ENCODE results near the gene CDH11. TPM values are rescaled to one million over a fixed set of nuclear protein-coding genes. Genes with fewer than 3 reads are reported as not detected.

Gene CDH11
- total and polyA plus RNA-seq, 9 of the 15 experiments (the other 6 are each of a cell fraction or from before 2014, with no cell fraction given): 0.18 TPM; not detected in 8

- H4K20me1 ChIP-seq (replicated peaks; ENCODE audit: control insufficient read depth, insufficient read depth, low read length): no peaks in the 10 kb centered on the region
- no peak for TF ChIP-seq ZKSCAN8 (CRISPR knock-in tag; IDR thresholded peaks at IDR 0.05)
- no peak for TF ChIP-seq ADNP (tag; IDR thresholded peaks at IDR 0.05)
- no peak for TF ChIP-seq NFRKB (IDR thresholded peaks at IDR 0.05; ENCODE audit: low read depth)
- TF ChIP-seq ZNF431 (CRISPR knock-in tag; IDR thresholded peaks at IDR 0.05): no peak
- TF ChIP-seq PHB2 (IDR thresholded peaks at IDR 0.05; ENCODE audit: low read depth): no peak
- TF ChIP-seq BRD4 (IDR thresholded peaks at IDR 0.05): no peak
- no peak for TF ChIP-seq THRAP3 (IDR thresholded peaks at IDR 0.05; ENCODE audit: borderline replicate concordance)
- TF ChIP-seq ZBTB33 (CRISPR knock-in tag; IDR thresholded peaks at IDR 0.05): no peak
- no peak for TF ChIP-seq ZNF146 (CRISPR knock-in tag; IDR thresholded peaks at IDR 0.05; ENCODE audit: unreplicated experiment)
- TF ChIP-seq ILK (tag; IDR thresholded peaks at IDR 0.05; ENCODE audit: borderline replicate concordance, low read depth): no peak
- no peak for TF ChIP-seq NCOA4 (IDR thresholded peaks at IDR 0.05; ENCODE audit: partially characterized antibody)
- TF ChIP-seq SREBF2 (CRISPR knock-in tag; IDR thresholded peaks at IDR 0.05): no peak
- TF ChIP-seq ZNF561 (CRISPR knock-in tag; conservative IDR thresholded peaks at IDR 0.05): no peak
- no peak for TF ChIP-seq ZSCAN32 (CRISPR knock-in tag; IDR thresholded peaks at IDR 0.05)
- TF ChIP-seq YBX1 (IDR thresholded peaks at IDR 0.05): no peak
- TF ChIP-seq NKRF (IDR thresholded peaks at IDR 0.05; ENCODE audit: borderline replicate concordance): no peak
- TF ChIP-seq PHB (CRISPR knock-in tag; IDR thresholded peaks at IDR 0.05): no peak
- TF ChIP-seq ZNF764 (CRISPR knock-in tag; IDR thresholded peaks at IDR 0.05; ENCODE audit: low read depth): no peak
- DNase-seq (ENCODE audit: extremely low read depth in 1 of 4, low spot score in 3 of 4) (no peak), ATAC-seq (no peak), FAIRE-seq (no peak)
- no peak overlapping the region for H3K27ac ChIP-seq (ENCODE audit: extremely low read depth, low read depth, low read length)
- no peak overlapping the region for H2AFZ ChIP-seq (ENCODE audit: low read depth, low read length)
- ChIA-PET POLR2A (interaction anchor here (0.5 kb wide), 1 partner anchor 9 kb away, joined by 3 read pairs; no protein-coding TSS in a partner anchor), CTCF (ENCODE audit: low intra/inter-chr PET ratio) (no interaction called here)
- intact Hi-C loops (cut with micrococcal nuclease) (no loop called here), in situ Hi-C loops (cut with MboI) (no loop called here)
- H3K9me1 ChIP-seq (ENCODE audit: control insufficient read depth, insufficient read depth, low read length): no peaks in the 10 kb centered on the region
- no peaks in the 10 kb centered on the region for H3K9me3 ChIP-seq (replicated peaks; ENCODE audit: control insufficient read depth, insufficient read depth, low read depth, low read length)
- no peaks in the 10 kb centered on the region for H3K4me1 ChIP-seq (replicated peaks in 1 of 2; ENCODE audit: control insufficient read depth in 2 of 2, insufficient read depth in 2 of 2, low read length in 2 of 2)
- no peak overlapping the region for H3K9ac ChIP-seq (ENCODE audit: insufficient read depth in 1 of 2, low read depth in 2 of 2, low read length in 2 of 2)
- no TSS peak for BruUV-seq (replicated peaks)
- no peaks in the 10 kb centered on the region for H3K79me2 ChIP-seq (ENCODE audit: control insufficient read depth, insufficient read depth, low read length)
- WGBS (ENCODE audit: insufficient coverage, low coverage, missing lambda C conversion rate): 0% methylated on average over 1 of the region's 1 CpG
- H3K4me2 ChIP-seq (ENCODE audit: insufficient read depth, low read length): no peak overlapping the region
- H3K4me3 ChIP-seq: no peak overlapping the region
- H3K36me3 ChIP-seq (ENCODE audit: control insufficient read depth, insufficient read depth, low read length): no peaks in the 10 kb centered on the region
- H3K27me3 ChIP-seq (ENCODE audit: control insufficient read depth in 2 of 2, insufficient read depth in 2 of 2, low read length in 2 of 2): no peaks in the 10 kb centered on the region
These were observed 19.5 kb downstream of the CDH11 start for GRCh38 chr16:65102326-65102725.

Data from K562 (cell line).